ENCODE measurements around the gene ZBTB5. TPM values are rescaled to one million over a fixed set of nuclear protein-coding genes. Genes with fewer than 3 reads are reported as not detected.

ZBTB5 gene
- total and polyA plus RNA-seq, 2 of the 8 experiments (the other 6 are each of a cell fraction or from before 2014, with no cell fraction given) = 13.3 to 14.5 TPM

GRCh38 chr9:37491939-37492338 lies 26.7 kb upstream of the ZBTB5 start:
- H4K91ac ChIP-seq (replicated peaks; ENCODE audit: insufficient read length, low read length) = no peak overlapping the region
- 95% methylated on average over 1 of the region's 1 CpG; no CpG with 5 or more reads in 1 of the 2 experiments for WGBS, 2 experiments (ENCODE audit: extremely low coverage in 1 of 2, insufficient coverage in 1 of 2, insufficient read length in 1 of 2, insufficient replicate concordance in 2 of 2, low coverage in 1 of 2, low lambda C conversion rate in 2 of 2, missing lambda C conversion rate in 1 of 2)

More at GRCh38 chr9:37491939-37492338, 26.7 kb upstream of the ZBTB5 start:
- Histone ChIP-seq H3K9me3 (ENCODE audit: insufficient read depth in 2 of 2, low read depth in 1 of 2, low read length in 1 of 2) (no peaks in the 10 kb centered on the region), H2BK5ac (ENCODE audit: low read depth, low read length) (no peak overlapping the region), H2BK15ac (ENCODE audit: low read length) (no peak overlapping the region), H3K79me1 (ENCODE audit: low read depth, low read length) (peaks cover 4% of the 10 kb centered on the region), H3K27me3 (replicated peaks in 1 of 4; ENCODE audit: control insufficient read depth in 3 of 4, extremely low read depth in 1 of 4, insufficient read depth in 3 of 4, low read length in 3 of 4) (no peaks in the 10 kb centered on the region), H4K20me1 (replicated peaks in 1 of 2; ENCODE audit: control insufficient read depth in 1 of 2, insufficient read depth in 2 of 2, low read length in 2 of 2) (peaks cover 2 to 6% of the 10 kb centered on the region in 2 experiments), H2AK5ac (ENCODE audit: low read depth, low read length) (no peak overlapping the region), H2BK12ac (ENCODE audit: low read depth, low read length) (no peak overlapping the region), H4K8ac (ENCODE audit: extremely low read depth, insufficient read depth, low read length) (no peak overlapping the region), H3K9ac (replicated peaks in 1 of 4; ENCODE audit: extremely low read depth in 1 of 4, low read depth in 3 of 4, low read length in 3 of 4) (no peak overlapping the region), H3K23me2 (ENCODE audit: low read depth, low read length) (no peaks in the 10 kb centered on the region; the same call in none of the 2 replicates), H3K14ac (ENCODE audit: insufficient read length) (no peak overlapping the region), H2BK20ac (ENCODE audit: low read length) (no peak overlapping the region), H3K79me2 (ENCODE audit: control insufficient read depth in 1 of 2, insufficient read depth in 2 of 2, low read length in 2 of 2) (peaks cover 4 to 11% of the 10 kb centered on the region in 2 experiments; a peak in 3 of 4 replicates), H3K4me2 (ENCODE audit: insufficient read depth in 1 of 2, low read depth in 2 of 2, low read length in 2 of 2) (no peak overlapping the region), H3K4me3 (ENCODE audit: extremely low read depth in 1 of 4, insufficient read depth in 2 of 4, low read depth in 3 of 4, low read length in 4 of 4) (no peak overlapping the region), H3K23ac (ENCODE audit: insufficient read length) (no peak overlapping the region), H3K18ac (ENCODE audit: extremely low read depth, low read length) (no peak overlapping the region), H3K36me3 (ENCODE audit: control insufficient read depth in 2 of 4, insufficient read depth in 4 of 4, low read length in 3 of 4) (peaks cover 24 to 85% (median 60%) of the 10 kb centered on the region in 4 experiments; a peak in 7 of 8 replicates), H4K5ac (ENCODE audit: insufficient read length, low read depth, low read length) (no peak overlapping the region), H3K4me1 (replicated peaks in 1 of 4; ENCODE audit: control insufficient read depth in 3 of 4, insufficient read depth in 4 of 4, low read length in 3 of 4) (peaks cover 0 to 3% (median 0%) of the 10 kb centered on the region in 4 experiments; a peak in 3 of 7 replicates), H3K27ac (ENCODE audit: low read depth, low read length) (no peak overlapping the region), H2AFZ (ENCODE audit: low read length) (no peak overlapping the region), H3K4ac (replicated peaks; ENCODE audit: insufficient read length, low read depth, low read length) (no peak overlapping the region), H3K56ac (replicated peaks; ENCODE audit: insufficient read length, low read depth, low read length) (no peak overlapping the region), H2BK120ac (replicated peaks; ENCODE audit: low read depth, low read length) (no peak overlapping the region)
- CTCF ChIA-PET (ENCODE audit: partially characterized antibody) = interaction anchor here (0.5 to 1.2 kb wide), 2 partner anchors 10 to 41 kb away, joined by 3 read pairs; no protein-coding TSS in a partner anchor
- FAIRE-seq = no peak
- POLR2A ChIA-PET (ENCODE audit: partially characterized antibody) = no interaction called here
- TF ChIP-seq NRF1 (IDR thresholded peaks at IDR 0.05; ENCODE audit: low read depth, low read length) = no peak
- no peak for TF ChIP-seq CHD2 (IDR thresholded peaks at IDR 0.05; ENCODE audit: low read length)
- no peak for TF ChIP-seq MAFK (IDR thresholded peaks at IDR 0.05; ENCODE audit: low read depth, low read length)
- no peak for TF ChIP-seq RBBP5 (IDR thresholded peaks at IDR 0.05; ENCODE audit: borderline replicate concordance, low read depth, low read length)
- no peak for TF ChIP-seq SP2 (IDR thresholded peaks at IDR 0.05; ENCODE audit: low read length)
- no peak for TF ChIP-seq RFX5 (IDR thresholded peaks at IDR 0.05; ENCODE audit: borderline replicate concordance, low read depth, low read length)
- no peak for TF ChIP-seq SRF (IDR thresholded peaks at IDR 0.05; ENCODE audit: low read depth, low read length)
- no peak for TF ChIP-seq CBX8 (IDR thresholded peaks at IDR 0.05; ENCODE audit: borderline replicate concordance, low read depth, low read length)
- no peak for DNase-seq (ENCODE audit: low read depth in 1 of 2, low spot score in 2 of 2)

All from H1 (cell line).